ENCODE data around the gene TRAF1.

The TRAF1 gene

DNA sequence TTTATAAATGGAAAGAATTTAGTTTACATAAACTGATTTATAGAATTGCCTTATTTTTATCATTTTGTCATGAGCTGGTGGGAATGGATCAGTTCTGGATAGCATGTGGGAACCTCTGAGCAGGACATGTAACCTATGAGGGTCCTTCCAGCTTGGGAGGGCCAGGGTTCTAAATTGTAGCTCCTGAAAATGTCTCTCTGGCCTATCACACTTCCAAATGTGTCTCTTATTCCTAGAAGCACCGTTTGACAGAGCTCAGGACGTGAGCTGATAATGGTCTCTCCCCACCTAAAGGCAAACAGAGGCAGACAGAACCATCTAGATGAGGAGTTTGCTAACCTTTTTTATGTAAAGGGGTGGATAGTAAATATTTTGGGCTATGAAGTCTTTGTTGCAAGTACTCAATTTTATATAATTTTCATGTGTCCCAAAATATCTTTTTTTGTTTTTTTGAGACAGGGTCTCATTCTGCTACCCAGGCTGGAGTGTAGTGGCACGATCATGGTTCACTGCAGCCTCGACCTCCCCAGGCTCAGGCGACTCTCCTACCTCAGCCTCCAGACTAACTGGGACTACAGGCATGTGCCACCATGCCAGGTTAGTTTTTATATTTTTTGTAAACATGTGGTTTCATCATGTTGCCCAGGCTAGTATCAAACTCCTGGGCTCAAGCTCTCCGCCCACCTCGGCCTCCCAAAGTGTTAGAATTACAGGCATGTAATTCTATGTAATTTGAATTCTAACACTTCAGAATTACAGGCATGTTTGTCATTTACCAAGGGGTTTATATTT, 4.0 kb downstream of the TRAF1 start:
- no peak for DNase-seq

DNA sequence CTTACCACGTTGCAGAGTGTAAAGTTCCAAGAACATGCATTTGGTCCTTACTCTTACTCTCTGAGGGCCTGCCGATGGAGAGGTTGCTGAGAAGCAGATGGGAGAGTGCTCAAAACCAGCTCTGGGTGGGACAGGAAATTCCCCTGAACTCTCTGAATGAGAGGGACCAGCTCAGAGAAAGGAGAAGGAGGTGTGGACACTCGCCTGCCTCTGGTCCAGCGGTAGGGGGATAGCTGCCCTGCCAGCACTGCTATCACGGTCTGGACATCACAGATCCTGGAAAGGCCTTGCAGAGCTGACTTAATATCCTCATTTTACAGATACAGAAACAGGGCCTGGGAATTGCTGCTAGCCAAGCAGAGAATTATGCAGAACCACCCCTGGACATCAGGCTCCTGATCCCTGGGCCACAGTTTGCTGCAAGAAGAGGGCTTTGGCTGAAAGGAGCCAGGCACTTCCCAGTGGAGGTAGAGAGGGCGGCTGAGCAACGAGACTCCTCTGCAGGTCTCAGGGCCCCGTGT, 4.9 kb downstream of the TRAF1 start:
- DNase-seq = no peak

DNA sequence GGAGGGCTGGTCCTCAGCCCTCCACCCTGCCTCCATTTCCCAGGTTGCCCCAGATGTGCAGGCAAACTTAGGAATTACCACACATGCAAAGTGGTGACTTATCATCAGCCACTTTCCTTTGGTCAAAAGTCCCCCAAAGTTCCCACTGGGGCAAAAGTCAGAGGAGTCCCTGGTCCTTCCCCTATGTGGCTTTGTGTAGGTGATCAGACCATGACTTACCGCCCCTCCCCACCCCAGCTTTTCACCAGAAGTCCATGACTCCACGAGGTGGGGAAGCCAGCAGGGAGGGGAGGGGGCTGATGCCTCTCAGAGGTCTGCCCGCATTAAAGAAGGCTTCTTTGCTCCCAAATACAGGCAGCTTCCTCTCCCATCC, 5.8 kb downstream of the TRAF1 start:
- DNase-seq = no peak

DNA sequence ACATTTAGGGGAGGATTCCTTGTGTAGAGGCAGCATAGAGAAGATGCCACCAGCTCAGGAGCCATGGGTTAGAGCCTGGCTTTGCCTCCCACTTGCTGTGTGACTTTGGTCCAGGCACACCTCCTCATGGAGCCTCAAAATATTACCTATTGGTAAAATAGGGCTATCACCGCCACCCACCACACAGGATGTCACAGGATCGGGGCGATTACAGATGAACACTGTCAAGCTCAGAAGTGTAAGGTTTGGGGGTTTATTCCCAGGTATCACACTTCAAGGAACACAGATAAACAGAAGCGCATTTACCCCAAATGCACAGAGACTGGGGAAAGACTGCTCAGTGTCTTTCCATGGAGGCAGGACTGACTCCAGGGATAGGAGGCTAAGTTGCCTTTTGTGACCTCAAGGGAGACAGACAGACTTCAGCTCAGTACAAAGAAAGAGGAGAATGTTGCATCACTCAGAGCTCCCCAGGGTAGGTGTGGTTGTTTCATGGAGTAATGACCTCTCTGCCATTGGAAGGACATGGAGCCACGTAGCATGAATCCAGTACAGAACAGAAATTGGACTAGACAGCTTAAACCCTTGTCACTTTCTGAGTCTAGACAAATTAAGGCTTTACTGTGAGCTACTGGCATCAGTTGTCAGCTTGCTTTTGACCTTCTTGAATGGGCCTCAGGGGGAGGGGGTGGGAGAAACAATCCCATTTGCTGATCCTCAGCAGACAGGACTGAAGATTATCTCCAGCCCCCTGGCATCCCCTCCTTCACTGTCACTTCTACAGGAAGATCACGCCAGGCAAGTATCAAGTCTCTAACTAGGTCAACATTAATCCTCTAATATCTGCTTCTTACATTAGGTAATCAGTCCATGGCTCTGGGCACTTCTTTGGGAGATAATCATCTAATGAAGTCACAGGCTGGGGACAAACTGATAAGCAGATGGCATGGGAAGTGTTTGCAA, 6.5 kb downstream of the TRAF1 start:
- no peak for DNase-seq

DNA sequence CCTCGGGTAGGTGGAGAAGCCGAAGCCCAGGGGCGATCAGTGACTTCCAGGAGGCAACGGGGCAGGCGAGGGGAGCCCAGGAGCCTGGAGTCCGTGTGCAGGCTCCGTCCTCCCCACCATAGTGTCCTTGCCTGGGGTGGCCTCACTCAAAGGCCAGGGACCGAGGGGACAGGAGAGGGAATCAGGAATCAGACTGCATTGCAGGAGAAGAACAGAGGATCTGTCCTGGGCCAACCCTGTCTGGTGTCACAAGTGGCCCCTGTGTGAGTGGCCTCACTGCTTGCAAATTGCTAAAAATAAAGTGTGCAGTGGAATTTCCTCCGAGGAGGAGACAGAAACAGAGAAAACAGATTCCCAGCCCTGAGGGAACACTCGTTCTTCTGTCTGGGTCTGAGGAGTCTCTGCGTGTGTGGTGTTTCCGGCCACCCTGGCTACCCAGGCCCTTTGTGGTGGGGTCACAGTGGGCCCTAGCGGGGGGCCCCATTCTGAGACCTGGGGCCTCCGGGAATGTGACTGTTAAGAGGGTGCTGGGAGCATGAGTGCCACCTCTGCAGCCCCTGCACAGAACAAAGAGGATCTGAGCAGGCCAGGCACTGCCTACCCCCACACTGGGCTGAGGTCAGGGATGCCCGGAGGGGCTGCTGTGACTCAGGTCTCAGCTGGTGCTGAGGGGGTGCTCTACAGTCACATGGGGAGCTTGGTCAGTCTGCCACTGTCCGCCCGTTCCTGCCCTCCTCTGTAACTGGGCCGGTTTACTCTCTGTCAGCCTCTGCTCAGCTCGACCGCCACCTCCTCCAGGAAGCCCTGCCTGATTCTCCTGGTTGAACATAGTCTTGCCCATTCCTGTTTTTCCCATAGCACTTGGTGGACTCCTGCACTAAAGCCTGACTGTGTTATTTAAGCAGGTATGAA, 7.4 kb downstream of the TRAF1 start:
- no peak for DNase-seq

DNA sequence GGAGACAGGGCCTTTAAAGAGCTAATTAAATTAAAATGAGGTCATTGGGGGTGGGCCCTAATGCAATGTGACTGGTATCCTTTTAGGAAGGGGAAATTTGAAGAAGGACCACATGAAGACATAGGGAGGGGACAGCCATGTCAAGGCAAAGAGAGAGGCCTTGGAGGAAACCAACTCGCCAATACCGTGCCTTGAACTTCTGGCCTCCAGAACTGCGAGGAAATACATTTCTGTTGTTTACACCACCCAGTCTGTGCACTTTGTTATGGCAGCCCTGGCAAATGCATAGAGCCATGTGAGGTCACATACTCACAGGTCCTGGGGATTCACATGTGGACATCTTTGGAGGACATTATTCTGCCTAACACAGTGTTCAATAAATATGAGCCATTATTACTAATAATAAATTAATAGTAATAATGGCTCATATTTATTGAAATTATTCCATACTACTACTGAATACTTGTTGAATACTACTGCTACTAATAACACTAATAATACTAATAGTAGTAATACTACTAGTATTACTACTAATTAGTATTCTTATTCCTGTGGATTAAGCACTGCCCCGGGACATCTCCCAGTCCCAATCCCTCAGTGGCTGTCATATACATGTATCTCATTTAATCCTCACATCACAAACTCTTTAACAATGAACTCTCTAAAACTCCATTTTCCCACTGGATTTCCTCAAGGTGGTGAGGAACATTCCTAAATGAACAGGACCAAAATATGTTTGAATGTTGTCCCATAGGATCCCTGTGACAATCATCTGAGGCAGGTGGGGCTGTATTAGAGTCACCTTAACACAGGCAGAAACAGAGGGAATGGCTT, 8.4 kb downstream of the TRAF1 start:
- no peak for DNase-seq

DNA sequence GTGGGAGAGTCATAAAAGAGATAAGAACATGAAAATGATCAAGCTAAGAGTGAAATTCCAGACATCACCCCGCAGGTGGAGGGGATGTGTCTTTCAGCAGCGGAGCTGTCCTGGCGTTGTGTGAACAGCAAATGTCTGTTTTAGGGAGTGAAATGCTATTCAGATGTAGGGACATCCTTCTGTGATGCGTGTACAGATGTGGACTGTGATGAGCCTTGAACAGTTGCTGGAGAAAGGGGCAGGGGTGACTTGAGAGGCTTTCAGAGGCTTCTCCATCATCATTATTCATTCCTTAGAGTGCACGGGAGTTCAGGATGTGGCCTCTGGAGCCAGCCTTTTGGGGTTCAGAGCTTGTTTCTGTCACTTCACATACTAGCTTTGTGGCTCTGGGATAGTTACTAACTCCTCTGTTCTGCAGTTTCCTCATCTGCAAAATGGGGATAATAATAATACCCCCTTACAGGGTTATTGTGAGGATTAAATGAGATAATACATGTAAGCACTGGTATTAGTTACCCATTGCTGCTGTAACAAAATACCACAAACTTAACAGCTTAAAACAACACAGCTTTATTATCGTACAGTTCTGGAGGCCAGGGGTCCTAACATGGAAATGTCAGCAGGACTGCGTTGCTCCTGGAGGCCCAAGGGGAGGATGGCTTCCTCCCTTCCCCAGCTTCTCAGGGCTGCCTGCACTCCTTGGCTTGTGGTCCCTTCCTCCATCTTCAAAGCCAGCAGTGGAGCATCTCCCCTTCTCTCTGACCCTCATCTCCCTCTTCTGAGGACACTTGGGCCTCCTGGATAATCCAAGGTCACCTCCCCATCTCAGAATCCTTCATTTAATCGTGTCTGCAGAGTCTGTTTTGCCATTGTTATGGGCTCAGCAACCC, 9.4 kb downstream of the TRAF1 start:
- no peak for DNase-seq

DNA sequence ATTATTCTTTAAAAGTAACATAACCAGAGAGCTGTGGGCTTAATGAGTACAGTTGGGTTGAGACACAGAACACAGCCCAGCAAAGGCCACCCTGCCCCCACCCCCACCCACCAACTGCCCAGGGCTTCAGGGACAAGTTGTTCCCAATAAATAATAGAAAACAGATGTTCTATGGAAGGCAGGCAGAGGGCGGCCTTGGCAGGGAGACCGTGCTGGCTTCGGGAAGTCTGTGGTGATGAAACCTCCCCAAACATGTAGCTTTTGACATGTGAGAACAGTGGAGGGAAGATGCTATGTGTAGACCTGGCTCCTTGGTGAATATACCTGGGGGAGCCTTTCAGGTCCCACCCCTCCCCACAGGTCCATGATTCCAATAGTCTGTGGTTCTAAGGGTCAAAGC, 10.0 kb downstream of the TRAF1 start:
- DNase-seq = no peak

DNA sequence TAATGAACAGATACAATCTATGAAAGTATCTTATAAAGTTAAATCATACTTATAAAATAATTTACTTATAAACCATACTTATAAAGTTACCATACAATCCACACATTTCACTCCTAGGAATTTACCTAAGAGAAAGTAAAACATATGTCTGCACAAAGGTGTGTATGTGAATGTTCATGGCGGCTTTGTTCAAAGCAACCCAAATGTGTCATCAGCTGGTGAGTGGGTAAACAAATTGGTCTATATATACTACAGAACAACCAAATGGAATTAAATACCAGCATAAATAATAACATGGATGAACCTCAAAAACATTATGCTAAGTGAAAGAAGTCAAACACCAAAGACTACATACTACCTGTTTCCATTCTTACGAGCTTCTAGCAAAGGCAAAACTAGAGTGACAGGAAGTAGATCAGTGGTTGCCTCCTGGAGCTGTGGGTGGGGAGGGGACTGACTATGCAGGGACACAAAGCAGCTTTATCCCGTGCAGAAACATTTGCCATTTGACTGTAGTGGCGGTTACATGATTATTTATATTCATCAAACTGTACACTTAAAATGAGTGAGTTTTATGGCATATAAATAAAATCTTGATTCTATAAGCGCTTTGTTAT, 10.6 kb downstream of the TRAF1 start:
- peak; percentile 31 for DNase-seq

DNA sequence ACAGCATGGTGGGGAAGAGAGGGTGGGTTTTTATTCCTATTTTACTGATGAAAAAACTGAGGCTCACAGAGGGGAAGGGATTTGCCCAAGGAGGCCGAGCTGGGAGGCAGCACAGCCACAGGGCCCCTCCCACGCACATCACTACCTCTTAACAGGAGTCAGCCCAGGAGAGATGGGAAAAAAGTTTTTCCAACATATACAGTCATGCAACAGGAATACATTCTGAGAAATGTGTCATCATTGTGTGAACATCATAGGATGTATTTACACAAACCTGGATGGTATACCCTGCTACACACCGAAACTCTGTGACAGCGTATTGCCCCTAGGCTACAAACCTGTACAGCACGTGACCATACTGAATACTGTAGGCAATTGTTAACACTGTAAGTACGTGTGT, 11.6 kb downstream of the TRAF1 start:
- no peak for DNase-seq

DNA sequence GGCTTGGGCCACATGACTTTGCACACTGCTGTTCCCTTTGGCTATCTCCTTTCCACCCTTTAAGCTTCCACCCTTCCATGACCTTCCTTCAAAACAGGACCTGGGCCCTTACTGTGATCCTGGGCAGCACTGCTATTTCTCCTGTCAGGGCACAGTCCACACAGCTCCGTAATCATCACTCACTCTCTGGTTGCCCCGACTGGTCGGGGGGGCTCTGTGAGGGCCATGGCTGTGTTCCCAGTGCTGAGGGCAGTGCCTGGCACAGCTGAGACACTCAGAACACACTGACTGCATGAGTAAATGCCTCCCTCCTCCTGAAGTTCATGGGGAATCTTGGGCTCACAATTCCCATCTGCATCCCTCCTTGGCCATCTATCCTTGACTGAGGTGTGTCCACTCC, 12.2 kb downstream of the TRAF1 start:
- DNase-seq = no peak

DNA sequence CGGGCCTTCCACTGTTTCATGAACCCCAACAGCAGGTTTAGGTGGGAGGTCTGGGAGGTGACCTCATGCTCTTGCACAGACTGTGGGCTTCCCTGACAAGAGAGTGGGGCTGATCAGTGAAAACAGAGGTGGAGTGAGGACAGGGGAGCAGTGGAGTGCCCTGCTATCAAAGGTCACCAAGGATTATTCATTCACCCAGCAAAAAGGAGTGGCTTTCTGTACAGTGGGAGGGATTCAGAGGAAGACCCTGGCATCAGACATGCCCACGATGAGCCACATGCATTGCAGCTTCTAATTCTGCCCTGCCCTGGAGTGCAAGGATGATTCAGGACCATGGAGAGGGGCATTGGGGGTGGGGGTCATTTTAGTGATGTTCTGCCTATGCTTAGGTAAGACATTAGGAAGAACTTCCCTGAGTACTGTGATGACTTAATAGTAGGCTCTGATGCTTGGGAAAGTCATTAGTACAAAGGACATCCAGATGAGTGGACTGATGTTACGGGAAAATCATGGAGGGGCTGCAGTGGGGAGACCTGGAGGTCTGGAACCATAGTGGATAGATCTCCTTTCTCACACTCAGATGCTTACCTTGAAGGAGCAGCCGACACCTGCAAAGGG, 12.8 kb downstream of the TRAF1 start:
- peak; percentile 38 for DNase-seq

DNA sequence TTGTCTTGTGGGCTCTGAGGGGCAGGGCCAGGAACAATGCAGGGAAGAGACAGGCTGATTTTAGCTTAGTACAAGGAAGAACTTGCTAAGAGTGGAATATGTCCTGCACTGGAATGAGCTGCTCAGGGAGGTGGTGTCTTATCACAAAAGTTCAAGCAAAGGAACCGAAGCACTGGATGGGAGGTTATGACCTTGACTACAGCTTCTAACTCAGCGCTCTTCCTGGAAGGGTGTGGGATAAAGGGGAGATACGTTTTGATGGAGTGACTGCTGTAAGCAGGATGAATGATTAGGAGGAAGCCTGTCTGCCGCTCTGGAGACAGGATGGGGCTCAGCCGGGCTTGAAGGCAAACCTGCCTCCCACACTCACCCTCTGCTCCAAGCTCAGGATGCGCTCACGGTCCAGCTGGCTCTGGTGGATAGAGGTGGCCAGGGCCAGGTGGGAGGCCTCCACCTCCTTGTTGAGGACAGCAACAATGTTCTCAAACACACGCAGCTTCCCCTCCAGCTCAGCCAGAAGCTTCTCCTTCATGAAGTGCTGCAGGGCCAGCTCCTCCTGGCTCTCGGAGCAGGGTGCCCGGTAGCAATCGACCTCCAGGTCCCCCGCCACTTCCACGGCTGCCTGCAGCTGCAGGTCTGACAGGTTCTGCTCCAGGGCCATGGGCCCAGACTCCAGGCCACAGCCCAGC, 13.5 kb downstream of the TRAF1 start:
- DNase-seq = no peak

DNA sequence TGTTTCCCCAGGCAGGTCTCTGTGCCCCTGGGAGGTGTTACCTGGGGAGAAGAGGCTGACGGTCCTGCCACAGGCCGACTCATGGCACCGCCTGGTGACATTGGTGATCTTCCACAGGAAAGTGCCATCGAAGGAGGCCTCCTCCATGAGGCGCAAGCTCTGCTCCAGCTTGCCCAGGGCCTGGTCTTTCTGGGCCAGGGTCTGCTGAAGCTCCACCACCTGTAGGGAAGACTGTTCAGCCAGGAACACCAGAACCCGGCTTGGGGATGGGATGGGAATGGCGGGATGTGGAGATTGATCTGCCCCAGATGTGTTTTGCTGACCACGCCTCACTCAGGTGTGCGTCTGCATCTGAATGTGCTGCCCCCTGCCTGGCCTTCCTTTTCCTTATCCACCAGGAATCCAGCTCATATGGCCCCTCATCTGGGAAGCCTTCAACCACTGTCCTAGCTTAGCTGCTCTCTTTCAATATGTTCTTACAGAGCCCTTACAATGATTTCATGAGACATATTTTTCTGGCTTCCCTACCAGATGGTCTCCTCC, 15.2 kb downstream of the TRAF1 start:
- no peak for DNase-seq

DNA sequence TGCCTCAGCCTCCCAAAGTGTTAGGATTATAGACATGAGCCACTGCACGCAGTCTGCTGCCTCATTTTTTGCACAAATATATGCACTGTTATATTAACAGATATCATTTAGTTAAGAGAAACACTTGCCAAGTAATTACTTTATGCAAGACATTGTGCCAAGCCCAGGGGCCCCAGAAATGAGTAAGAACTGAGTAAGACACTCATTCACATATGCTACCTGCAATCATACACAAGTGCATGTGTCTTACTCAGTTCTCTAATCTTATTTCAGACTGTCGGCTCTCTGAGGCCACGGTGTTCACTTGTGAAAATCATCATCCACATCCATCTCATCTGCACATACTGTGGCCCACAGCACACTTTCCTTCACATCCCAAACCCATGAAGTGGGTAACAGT, 16.0 kb downstream of the TRAF1 start:
- DNase-seq = no peak

DNA sequence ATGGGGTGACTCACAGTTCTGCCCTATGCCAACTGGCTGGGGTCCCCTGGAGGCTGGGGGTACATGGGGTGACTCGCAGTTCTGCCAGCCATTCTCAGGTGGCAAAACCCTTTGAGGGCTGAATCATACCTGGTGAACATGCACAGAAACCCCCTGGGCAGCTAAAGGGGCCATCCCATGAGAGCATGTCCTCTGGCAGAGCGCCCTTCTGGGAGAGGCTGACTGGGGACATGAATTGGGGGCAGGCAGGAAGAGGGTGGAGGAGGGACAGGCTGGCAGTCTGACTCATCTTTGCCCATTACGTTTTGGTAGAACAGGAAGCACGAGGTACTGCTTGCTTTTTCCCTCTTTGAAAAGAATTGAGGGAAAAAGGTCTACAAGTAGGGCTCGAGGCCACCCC, 16.7 kb downstream of the TRAF1 start:
- peak; percentile 49 for DNase-seq

DNA sequence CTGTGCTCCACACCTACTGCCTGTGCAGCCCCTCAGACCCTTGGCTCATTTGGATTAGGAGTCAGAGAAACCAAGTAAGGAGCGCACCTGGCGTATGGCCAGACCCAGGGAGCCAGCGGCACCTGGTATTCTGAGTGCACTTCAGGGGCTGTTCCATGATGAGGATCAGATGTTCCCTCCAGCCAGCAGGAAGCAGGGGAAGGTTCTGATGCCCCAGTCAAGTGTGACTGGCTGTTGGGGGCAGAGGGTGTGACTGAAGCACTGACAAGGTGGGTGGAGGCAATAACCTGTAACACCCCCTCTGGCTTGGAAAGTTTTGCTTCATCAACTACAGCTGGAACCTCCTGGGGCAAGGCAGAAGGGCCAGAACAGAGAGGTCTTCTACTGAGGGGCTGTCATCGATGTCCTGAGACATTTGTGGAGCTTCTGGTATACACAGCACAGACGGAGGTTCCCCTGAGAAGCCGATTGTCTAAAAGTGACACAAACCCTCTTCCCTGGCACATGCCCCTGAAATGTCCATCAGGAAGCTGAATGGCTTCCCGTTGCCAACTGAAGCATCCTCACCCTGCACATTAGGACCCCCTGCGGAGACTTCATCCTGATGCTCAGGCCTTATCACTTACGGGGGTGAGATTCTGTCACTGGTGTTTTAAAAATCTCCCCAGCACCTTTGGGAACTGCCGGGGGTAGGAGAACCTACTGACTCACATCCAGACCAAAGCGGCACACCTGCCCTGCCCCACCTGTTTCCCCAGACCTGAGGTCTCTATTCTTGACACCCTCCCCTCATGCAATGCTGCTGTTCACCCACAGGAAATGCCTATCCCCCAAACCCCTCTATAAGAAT, 21.1 kb downstream of the TRAF1 start:
- DNase-seq = peak; percentile 33

DNA sequence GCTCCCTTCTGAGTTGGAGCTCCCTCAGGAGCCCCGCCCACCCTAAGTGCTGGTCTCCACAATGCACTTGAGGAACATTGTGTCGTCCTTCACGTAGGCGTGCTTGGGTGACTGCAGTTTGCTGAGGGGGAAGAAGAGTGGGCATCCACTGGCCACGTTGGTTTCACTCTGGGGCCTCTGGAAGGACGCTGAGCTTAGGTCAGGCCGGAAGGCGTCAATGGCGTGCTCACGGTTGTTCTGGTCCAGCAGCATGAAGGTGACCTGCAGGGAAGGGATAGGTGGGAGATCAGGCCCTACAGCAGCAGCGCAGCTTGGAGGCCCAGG, 21.7 kb downstream of the TRAF1 start:
- DNase-seq = no peak

Data from activated CD4-positive, CD25-positive, alpha-beta regulatory T cell treated with anti-CD3 and anti-CD28 coated beads, Interleukin-2, amount 50 U/mL, for 72 hours (primary cell).